K562 (cell line): Measurements from ENCODE around the gene CDCA5. TPM values are rescaled to one million over a fixed set of nuclear protein-coding genes. Genes with fewer than 3 reads are reported as not detected.

Experiments
- CEBPG ChIP-seq, 3 experiments: fragments of 200-800 bp in 1 of 3; sonication (Bioruptor generic) in 1 of 3; sonication (generic) in 1 of 3; formaldehyde crosslinking in 1 of 3; IDR thresholded peaks in 2 of 3; conservative IDR thresholded peaks in 1 of 3; 2 replicates each; pipeline versions ENCODE4 v1.6.1 to v1.8.0; 2016 to 2022; ENCODE audit warnings: missing compliant biosample characterization in 2 of 3, missing genetic modification characterization in 2 of 3, mild to moderate bottlenecking in 1 of 3, missing genetic modification reagents in 1 of 3
- FOXA3 ChIP-seq, 2 experiments: fragments of 450-650 bp in 1 of 2; sonication (generic) in 1 of 2; formaldehyde crosslinking; IDR thresholded peaks in 1 of 2; conservative IDR thresholded peaks in 1 of 2; 2 replicates each; pipeline versions ENCODE4 v1.4.0 to v1.8.0; 2020 to 2022; ENCODE audit warnings: mild to moderate bottlenecking in 2 of 2, missing genetic modification reagents in 1 of 2
- FOXM1 ChIP-seq, 2 experiments: fragments of 450-650 bp in 1 of 2; sonication (generic) in 1 of 2; formaldehyde crosslinking in 1 of 2; IDR thresholded peaks; 2 replicates each; pipeline versions ENCODE4 v1.6.1 to v1.9.0; 2017 to 2022; ENCODE audit warnings: low read depth in 2 of 2, mild to moderate bottlenecking in 2 of 2, missing genetic modification reagents in 1 of 2, moderate library complexity in 1 of 2
- GABPA ChIP-seq: fragments of 200-800 bp; sonication (Bioruptor generic); conservative IDR thresholded peaks from 2 replicates; pipeline ENCODE4 v1.6.1; 2016; ENCODE audit warnings: low read depth, missing genetic modification characterization, missing compliant biosample characterization
- GABPB1 ChIP-seq: sonication (generic); formaldehyde crosslinking; IDR thresholded peaks from 2 replicates; pipeline ENCODE4 v1.8.0; 2022; ENCODE audit warnings: mild to moderate bottlenecking, missing genetic modification reagents
- GTF2F1 ChIP-seq: IDR thresholded peaks from 2 replicates; pipeline ENCODE4 v1.6.1; 2011; ENCODE audit warnings: low read depth, low read length, improper control_type of control experiment
- HDAC2 ChIP-seq: fragments of 450-650 bp; IDR thresholded peaks from 2 replicates; pipeline ENCODE4 v1.6.1; 2016; ENCODE audit warnings: mild to moderate bottlenecking
- MIER1 ChIP-seq: fragments of 450-650 bp; IDR thresholded peaks from 2 replicates; pipeline ENCODE4 v1.6.1; 2016; ENCODE audit warnings: antibody characterized with exemption, mild to moderate bottlenecking, low read depth
- MTF1 ChIP-seq: fragments of 250-450 bp; sonication (Bioruptor Pico); IDR thresholded peaks from 2 replicates; pipeline ENCODE4 v1.9.0; 2021; ENCODE audit warnings: moderate library complexity, mild to moderate bottlenecking, inconsistent platforms, borderline replicate concordance
- NR2C1 ChIP-seq, 2 experiments: fragments of 450-650 bp; IDR thresholded peaks; 2 replicates each; pipeline ENCODE4 v1.6.1; 2017; ENCODE audit warnings: mild to moderate bottlenecking in 2 of 2, antibody characterized with exemption in 1 of 2, inconsistent platforms in 1 of 2, missing compliant biosample characterization in 1 of 2, missing genetic modification characterization in 1 of 2
- SMAD2 ChIP-seq: fragments of 150-350 bp; IDR thresholded peaks from 2 replicates; pipeline ENCODE4 v1.6.1; 2014; ENCODE audit warnings: low read depth, mild to moderate bottlenecking, low read length
- SMC3 ChIP-seq: conservative IDR thresholded peaks from 2 replicates; pipeline ENCODE4 v1.6.1; 2011; ENCODE audit warnings: low read depth, low read length, improper control_type of control experiment; ENCODE audit not compliant: insufficient read depth
- SRSF3 ChIP-seq: fragments of 200-400 bp; formaldehyde crosslinking; IDR thresholded peaks from 2 replicates; pipeline ENCODE4 v1.6.1; 2016; ENCODE audit warnings: mild to moderate bottlenecking, low read length, moderate library complexity; ENCODE audit not compliant: insufficient read depth
- TCF3 ChIP-seq: sonication (generic); formaldehyde crosslinking; IDR thresholded peaks from 2 replicates; pipeline ENCODE4 v1.4.0; 2020; ENCODE audit warnings: mild to moderate bottlenecking, missing genetic modification reagents
- TFE3 ChIP-seq: fragments of 450-650 bp; formaldehyde crosslinking; IDR thresholded peaks from 2 replicates; pipeline ENCODE4 v1.4.0; 2020; ENCODE audit warnings: mild to moderate bottlenecking, mixed read lengths
- TRIM25 ChIP-seq: fragments of 450-650 bp; IDR thresholded peaks from 2 replicates; pipeline ENCODE4 v1.7.0; 2016; ENCODE audit warnings: borderline replicate concordance
- ZNF316 ChIP-seq: fragments of 450-650 bp; IDR thresholded peaks from 2 replicates; pipeline ENCODE4 v1.6.1; 2016
- ZNF551 ChIP-seq: fragments of 250-450 bp; sonication (Bioruptor Pico); IDR thresholded peaks from 2 replicates; pipeline ENCODE4 v1.5.0; 2021; ENCODE audit warnings: mild to moderate bottlenecking, moderate library complexity
- ZNF699 ChIP-seq: fragments of 250-450 bp; sonication (Bioruptor Pico); IDR thresholded peaks from 2 replicates; pipeline ENCODE4 v1.8.0; 2021; ENCODE audit warnings: mild to moderate bottlenecking, moderate library complexity; ENCODE audit not compliant: insufficient replicate concordance
- polyA plus RNA-seq, 8 experiments: library from polyadenylated mRNA; depleted of rRNA in 4 of 8; stranded (reverse) in 5 of 8; unstranded in 3 of 8; fragments of >200 nt; fragmentation: Nextera tagmentation in 2 of 8; fragmentation: Illumina TruSeq in 1 of 8; extraction: Ambion mirVana in 2 of 8; extraction: Trizol in 1 of 8; gene quantifications; 2 replicates each; pipeline versions ENCODE4 v1.2.1 to v1.2.3, GENCODE V29; 2011 to 2014; ENCODE audit warnings: inconsistent platforms in 1 of 8, missing spikeins in 1 of 8
- total RNA-seq, 7 experiments: library from RNA; depleted of rRNA in 6 of 7; stranded (reverse); fragments of >200 nt in 6 of 7; fragmentation: Illumina TruSeq in 2 of 7; extraction: Trizol in 2 of 7; gene quantifications; 2 replicates each; pipeline versions ENCODE4 v1.2.1 to v1.2.3, GENCODE V29; 2011 to 2021; ENCODE audit warnings: low replicate concordance in 1 of 7
- TF ChIP-seq, protein P1 (sequence below): sonication (generic); formaldehyde crosslinking; IDR thresholded peaks from 2 replicates; pipeline ENCODE4 v1.9.0; 2022; ENCODE audit warnings: mild to moderate bottlenecking, missing genetic modification reagents

Gene CDCA5
- total and polyA plus RNA-seq, 9 of the 15 experiments (the other 6 are each of a cell fraction or from before 2014, with no cell fraction given): 18.9 to 94.3 (median 64.6) TPM

DNA sequence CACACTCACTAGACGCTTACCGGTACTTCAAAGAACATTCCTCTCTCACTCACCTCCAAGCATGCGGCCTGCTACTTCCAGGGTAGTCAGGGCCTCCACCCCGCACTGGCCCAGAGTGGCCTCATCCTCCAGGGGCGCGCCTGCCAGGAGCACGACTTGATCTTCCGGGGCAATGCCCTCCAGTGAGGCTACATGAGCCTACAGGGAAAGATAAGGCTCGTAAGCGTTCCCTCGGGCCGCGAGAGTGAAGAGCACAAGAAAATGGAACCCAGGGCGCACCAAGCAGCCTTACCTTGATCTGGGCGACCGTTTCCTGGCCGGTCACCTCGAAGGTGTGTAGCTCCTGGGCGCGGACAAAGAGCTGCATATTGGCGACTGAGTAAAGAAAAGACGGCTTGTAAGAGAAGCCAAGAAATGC lies 37.6 kb upstream of the CDCA5 start (continued):
- TF ChIP-seq TFE3 (no peak), ZNF551 (no peak), HDAC2 (no peak), NR2C1 (IDR thresholded peaks at IDR 0.05) (peak; percentile 47), NR2C1 (tag; IDR thresholded peaks at IDR 0.05) (peak; percentile 67), SMC3 (no peak), TRIM25 (no peak), MIER1 (0 out of 2 replicates have a peak, but pooled peaks have one; percentile 34), FOXM1 (IDR thresholded peaks at IDR 0.05; ENCODE audit: low read depth) (no peak), FOXM1 (CRISPR knock-in tag; IDR thresholded peaks at IDR 0.05; ENCODE audit: low read depth) (0 out of 2 replicates have a peak, but pooled peaks have one; percentile 8), GTF2F1 (no peak), GABPA (tag) (peak; percentile 49), SRSF3 (0 out of 2 replicates have a peak, but pooled peaks have one; percentile 51), CEBPG (CRISPR knock-in tag; IDR thresholded peaks at IDR 0.05) (peak; percentile 40; the same call in 1 of the 2 replicates), CEBPG (tag; conservative IDR thresholded peaks at IDR 0.05 in 1 of 2, IDR thresholded peaks at IDR 0.05 in 1 of 2) (no peak), ZNF699 (CRISPR knock-in tag) (no peak), FOXA3 (CRISPR knock-in tag; conservative IDR thresholded peaks at IDR 0.05 in 1 of 2, IDR thresholded peaks at IDR 0.05 in 1 of 2) (no peak), ZNF316 (no peak), GABPB1 (CRISPR knock-in tag) (0 out of 2 replicates have a peak, but pooled peaks have one; percentile 7), SMAD2 (no peak), MTF1 (CRISPR knock-in tag) (no peak), TCF3 (no peak)
- TF ChIP-seq, protein P1, sequence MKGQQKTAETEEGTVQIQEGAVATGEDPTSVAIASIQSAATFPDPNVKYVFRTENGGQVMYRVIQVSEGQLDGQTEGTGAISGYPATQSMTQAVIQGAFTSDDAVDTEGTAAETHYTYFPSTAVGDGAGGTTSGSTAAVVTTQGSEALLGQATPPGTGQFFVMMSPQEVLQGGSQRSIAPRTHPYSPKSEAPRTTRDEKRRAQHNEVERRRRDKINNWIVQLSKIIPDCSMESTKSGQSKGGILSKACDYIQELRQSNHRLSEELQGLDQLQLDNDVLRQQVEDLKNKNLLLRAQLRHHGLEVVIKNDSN: peak; percentile 37; the same call in 1 of the 2 replicates
